Measurements from ENCODE around the gene RYR1.

The RYR1 gene

GRCh38 chr19:38451629-38452028 is 18.1 kb downstream of the RYR1 start:
- Histone ChIP-seq H3K36me3 (ENCODE audit: insufficient read depth, low read length) (no peaks in the 10 kb centered on the region), H3K9me3 (replicated peaks; ENCODE audit: low read length) (no peaks in the 10 kb centered on the region), H3K4me3 (ENCODE audit: low read length) (no peak overlapping the region), H3K4me2 (ENCODE audit: low read length) (no peak overlapping the region), H3K9ac (ENCODE audit: low read depth, low read length) (no peak overlapping the region), H3K27me3 (ENCODE audit: control insufficient read depth, insufficient read depth, low read length) (no peaks in the 10 kb centered on the region), H3K4me1 (ENCODE audit: control insufficient read depth, insufficient read depth, low read length) (no peaks in the 10 kb centered on the region)

- Histone ChIP-seq H3K9ac (ENCODE audit: low read depth, low read length) (no peak overlapping the region), H3K4me2 (ENCODE audit: low read length) (no peak overlapping the region), H3K27me3 (ENCODE audit: control insufficient read depth, insufficient read depth, low read length) (no peaks in the 10 kb centered on the region), H3K36me3 (ENCODE audit: insufficient read depth, low read length) (no peaks in the 10 kb centered on the region), H3K4me1 (ENCODE audit: control insufficient read depth, insufficient read depth, low read length) (no peaks in the 10 kb centered on the region), H3K4me3 (ENCODE audit: low read length) (no peak overlapping the region), H3K9me3 (replicated peaks; ENCODE audit: low read length) (no peaks in the 10 kb centered on the region)
Measured at GRCh38 chr19:38452430-38453366, 19.2 kb downstream of the RYR1 start.

- Histone ChIP-seq H3K4me3 (ENCODE audit: low read length) (no peak overlapping the region), H3K9ac (ENCODE audit: low read depth, low read length) (no peak overlapping the region), H3K27me3 (ENCODE audit: control insufficient read depth, insufficient read depth, low read length) (no peaks in the 10 kb centered on the region), H3K4me2 (ENCODE audit: low read length) (no peak overlapping the region), H3K9me3 (replicated peaks; ENCODE audit: low read length) (no peaks in the 10 kb centered on the region), H3K4me1 (ENCODE audit: control insufficient read depth, insufficient read depth, low read length) (no peaks in the 10 kb centered on the region), H3K36me3 (ENCODE audit: insufficient read depth, low read length) (no peaks in the 10 kb centered on the region)
Measured at GRCh38 chr19:38453596-38453995, 20.1 kb downstream of the RYR1 start.

- Histone ChIP-seq H3K4me3 (ENCODE audit: low read length) (no peak overlapping the region), H3K9ac (ENCODE audit: low read depth, low read length) (no peak overlapping the region)
Measured at GRCh38 chr19:38455031-38455430, 21.5 kb downstream of the RYR1 start.

GRCh38 chr19:38457202-38457601 is 23.7 kb downstream of the RYR1 start:
- Histone ChIP-seq H3K4me1 (ENCODE audit: control insufficient read depth, insufficient read depth, low read length) (no peaks in the 10 kb centered on the region), H3K9me3 (replicated peaks; ENCODE audit: low read length) (no peaks in the 10 kb centered on the region), H3K27me3 (ENCODE audit: control insufficient read depth, insufficient read depth, low read length) (no peaks in the 10 kb centered on the region), H3K36me3 (ENCODE audit: insufficient read depth, low read length) (no peaks in the 10 kb centered on the region), H3K4me3 (ENCODE audit: low read length) (no peak overlapping the region), H3K4me2 (ENCODE audit: low read length) (no peak overlapping the region), H3K9ac (ENCODE audit: low read depth, low read length) (no peak overlapping the region)

More at GRCh38 chr19:38455031-38455430, 21.5 kb downstream of the RYR1 start:
- no peaks in the 10 kb centered on the region for H3K9me3 ChIP-seq (replicated peaks; ENCODE audit: low read length)
- no peak overlapping the region for H3K4me2 ChIP-seq (ENCODE audit: low read length)
- no peaks in the 10 kb centered on the region for H3K27me3 ChIP-seq (ENCODE audit: control insufficient read depth, insufficient read depth, low read length)
- no peaks in the 10 kb centered on the region for H3K4me1 ChIP-seq (ENCODE audit: control insufficient read depth, insufficient read depth, low read length)
- no peaks in the 10 kb centered on the region for H3K36me3 ChIP-seq (ENCODE audit: insufficient read depth, low read length)

GRCh38 chr19:38457690-38458405 is 24.4 kb downstream of the RYR1 start:
- no peak overlapping the region for H3K9ac ChIP-seq (ENCODE audit: low read depth, low read length)
- no peaks in the 10 kb centered on the region for H3K36me3 ChIP-seq (ENCODE audit: insufficient read depth, low read length)
- H3K4me3 ChIP-seq (ENCODE audit: low read length): no peak overlapping the region
- H3K9me3 ChIP-seq (replicated peaks; ENCODE audit: low read length): no peaks in the 10 kb centered on the region
- H3K27me3 ChIP-seq (ENCODE audit: control insufficient read depth, insufficient read depth, low read length): no peaks in the 10 kb centered on the region
- no peak overlapping the region for H3K4me2 ChIP-seq (ENCODE audit: low read length)
- no peaks in the 10 kb centered on the region for H3K4me1 ChIP-seq (ENCODE audit: control insufficient read depth, insufficient read depth, low read length)

- Histone ChIP-seq H3K9me3 (replicated peaks; ENCODE audit: low read length) (no peaks in the 10 kb centered on the region), H3K4me1 (ENCODE audit: control insufficient read depth, insufficient read depth, low read length) (no peaks in the 10 kb centered on the region), H3K4me2 (ENCODE audit: low read length) (no peak overlapping the region), H3K36me3 (ENCODE audit: insufficient read depth, low read length) (no peaks in the 10 kb centered on the region), H3K27me3 (ENCODE audit: control insufficient read depth, insufficient read depth, low read length) (no peaks in the 10 kb centered on the region), H3K4me3 (ENCODE audit: low read length) (no peak overlapping the region), H3K9ac (ENCODE audit: low read depth, low read length) (no peak overlapping the region)
Measured at GRCh38 chr19:38458991-38459390, 25.5 kb downstream of the RYR1 start.

GRCh38 chr19:38463365-38463764 is 29.9 kb downstream of the RYR1 start:
- Histone ChIP-seq H3K4me2 (ENCODE audit: low read length) (no peak overlapping the region), H3K4me1 (ENCODE audit: control insufficient read depth, insufficient read depth, low read length) (no peaks in the 10 kb centered on the region), H3K9me3 (replicated peaks; ENCODE audit: low read length) (peaks cover 2% of the 10 kb centered on the region), H3K4me3 (ENCODE audit: low read length) (no peak overlapping the region), H3K9ac (ENCODE audit: low read depth, low read length) (no peak overlapping the region), H3K27me3 (ENCODE audit: control insufficient read depth, insufficient read depth, low read length) (no peaks in the 10 kb centered on the region), H3K36me3 (ENCODE audit: insufficient read depth, low read length) (no peaks in the 10 kb centered on the region)

- H3K9me3 ChIP-seq (replicated peaks; ENCODE audit: low read length): peaks cover 2% of the 10 kb centered on the region
- no peak overlapping the region for H3K9ac ChIP-seq (ENCODE audit: low read depth, low read length)
- no peaks in the 10 kb centered on the region for H3K27me3 ChIP-seq (ENCODE audit: control insufficient read depth, insufficient read depth, low read length)
Measured at GRCh38 chr19:38464421-38465082, 31.1 kb downstream of the RYR1 start.

GRCh38 chr19:38466050-38466449 is 32.6 kb downstream of the RYR1 start:
- Histone ChIP-seq H3K9me3 (replicated peaks; ENCODE audit: low read length) (peaks cover 2% of the 10 kb centered on the region), H3K4me2 (ENCODE audit: low read length) (no peak overlapping the region), H3K9ac (ENCODE audit: low read depth, low read length) (no peak overlapping the region), H3K4me3 (ENCODE audit: low read length) (no peak overlapping the region), H3K27me3 (ENCODE audit: control insufficient read depth, insufficient read depth, low read length) (peaks cover 3% of the 10 kb centered on the region), H3K4me1 (ENCODE audit: control insufficient read depth, insufficient read depth, low read length) (no peaks in the 10 kb centered on the region), H3K36me3 (ENCODE audit: insufficient read depth, low read length) (no peaks in the 10 kb centered on the region)

More at GRCh38 chr19:38464421-38465082, 31.1 kb downstream of the RYR1 start:
- H3K4me3 ChIP-seq (ENCODE audit: low read length): no peak overlapping the region
- H3K4me1 ChIP-seq (ENCODE audit: control insufficient read depth, insufficient read depth, low read length): no peaks in the 10 kb centered on the region
- no peaks in the 10 kb centered on the region for H3K36me3 ChIP-seq (ENCODE audit: insufficient read depth, low read length)
- H3K4me2 ChIP-seq (ENCODE audit: low read length): no peak overlapping the region
